ENCODE data around the gene FARS2.

The FARS2 gene

GRCh38 chr6:5759571-5759970, 498.3 kb downstream of the FARS2 start:
- H3K9me3 ChIP-seq (ENCODE audit: control insufficient read depth, low read length): peaks cover 10% of the 10 kb centered on the region
- H3K36me3 ChIP-seq (ENCODE audit: control insufficient read depth, insufficient read depth, low read length, severe bottlenecking): no peaks in the 10 kb centered on the region
- peaks cover 5% of the 10 kb centered on the region for H3K4me1 ChIP-seq (ENCODE audit: control insufficient read depth, insufficient read depth, low read length)
- H3K27me3 ChIP-seq (replicated peaks; ENCODE audit: control insufficient read depth, insufficient read depth, low read length): no peaks in the 10 kb centered on the region
- H3K4me3 ChIP-seq (ENCODE audit: low read length): no peak overlapping the region
- DNase-seq (ENCODE audit: low read depth): no peak
- H3K9ac ChIP-seq (ENCODE audit: low read length): no peak overlapping the region

GRCh38 chr6:5761370-5761769, 500.1 kb downstream of the FARS2 start:
- no peaks in the 10 kb centered on the region for H3K27me3 ChIP-seq (replicated peaks; ENCODE audit: control insufficient read depth, insufficient read depth, low read length)
- peaks cover 5% of the 10 kb centered on the region for H3K4me1 ChIP-seq (ENCODE audit: control insufficient read depth, insufficient read depth, low read length)
- H3K9me3 ChIP-seq (ENCODE audit: control insufficient read depth, low read length): no peaks in the 10 kb centered on the region
- no peak for DNase-seq (ENCODE audit: low read depth)
- no peak overlapping the region for H3K9ac ChIP-seq (ENCODE audit: low read length)
- no peaks in the 10 kb centered on the region for H3K36me3 ChIP-seq (ENCODE audit: control insufficient read depth, insufficient read depth, low read length, severe bottlenecking)
- no peak overlapping the region for H3K4me3 ChIP-seq (ENCODE audit: low read length)

- Histone ChIP-seq H3K4me3 (ENCODE audit: low read length) (no peak overlapping the region), H3K36me3 (ENCODE audit: control insufficient read depth, insufficient read depth, low read length, severe bottlenecking) (no peaks in the 10 kb centered on the region), H3K4me1 (ENCODE audit: control insufficient read depth, insufficient read depth, low read length) (peaks cover 5% of the 10 kb centered on the region), H3K9ac (ENCODE audit: low read length) (no peak overlapping the region), H3K9me3 (ENCODE audit: control insufficient read depth, low read length) (no peaks in the 10 kb centered on the region), H3K27me3 (replicated peaks; ENCODE audit: control insufficient read depth, insufficient read depth, low read length) (no peaks in the 10 kb centered on the region)
- no peak for DNase-seq (ENCODE audit: low read depth)
These were observed 501.3 kb downstream of the FARS2 start for GRCh38 chr6:5762561-5762968.

- Histone ChIP-seq H3K9ac (ENCODE audit: low read length) (no peak overlapping the region), H3K4me3 (ENCODE audit: low read length) (no peak overlapping the region), H3K36me3 (ENCODE audit: control insufficient read depth, insufficient read depth, low read length, severe bottlenecking) (no peaks in the 10 kb centered on the region), H3K4me1 (ENCODE audit: control insufficient read depth, insufficient read depth, low read length) (peaks cover 5% of the 10 kb centered on the region), H3K27me3 (replicated peaks; ENCODE audit: control insufficient read depth, insufficient read depth, low read length) (no peaks in the 10 kb centered on the region), H3K9me3 (ENCODE audit: control insufficient read depth, low read length) (no peaks in the 10 kb centered on the region)
- DNase-seq (ENCODE audit: low read depth): peak; percentile 2
These were observed 502.1 kb downstream of the FARS2 start for GRCh38 chr6:5763407-5763806.

- DNase-seq (ENCODE audit: low read depth): no peak
- Histone ChIP-seq H3K9ac (ENCODE audit: low read length) (no peak overlapping the region), H3K27me3 (replicated peaks; ENCODE audit: control insufficient read depth, insufficient read depth, low read length) (no peaks in the 10 kb centered on the region), H3K36me3 (ENCODE audit: control insufficient read depth, insufficient read depth, low read length, severe bottlenecking) (no peaks in the 10 kb centered on the region), H3K4me1 (ENCODE audit: control insufficient read depth, insufficient read depth, low read length) (peaks cover 5% of the 10 kb centered on the region), H3K4me3 (ENCODE audit: low read length) (no peak overlapping the region), H3K9me3 (ENCODE audit: control insufficient read depth, low read length) (peaks cover under 1% of the 10 kb centered on the region)
These were observed 502.6 kb downstream of the FARS2 start for GRCh38 chr6:5763871-5764270.

- Histone ChIP-seq H3K4me3 (ENCODE audit: low read length) (no peak overlapping the region), H3K9ac (ENCODE audit: low read length) (no peak overlapping the region), H3K27me3 (replicated peaks; ENCODE audit: control insufficient read depth, insufficient read depth, low read length) (no peaks in the 10 kb centered on the region), H3K36me3 (ENCODE audit: control insufficient read depth, insufficient read depth, low read length, severe bottlenecking) (no peaks in the 10 kb centered on the region), H3K4me1 (ENCODE audit: control insufficient read depth, insufficient read depth, low read length) (peaks cover 5% of the 10 kb centered on the region), H3K9me3 (ENCODE audit: control insufficient read depth, low read length) (peaks cover 4% of the 10 kb centered on the region)
- peak; percentile 4 for DNase-seq (ENCODE audit: low read depth)
These were observed 503.2 kb downstream of the FARS2 start for GRCh38 chr6:5764401-5764955.

GRCh38 chr6:5765141-5765760, 503.9 kb downstream of the FARS2 start:
- Histone ChIP-seq H3K36me3 (ENCODE audit: control insufficient read depth, insufficient read depth, low read length, severe bottlenecking) (no peaks in the 10 kb centered on the region), H3K4me3 (ENCODE audit: low read length) (no peak overlapping the region), H3K4me1 (ENCODE audit: control insufficient read depth, insufficient read depth, low read length) (peaks cover 5% of the 10 kb centered on the region), H3K27me3 (replicated peaks; ENCODE audit: control insufficient read depth, insufficient read depth, low read length) (no peaks in the 10 kb centered on the region), H3K9me3 (ENCODE audit: control insufficient read depth, low read length) (peaks cover 4% of the 10 kb centered on the region), H3K9ac (ENCODE audit: low read length) (no peak overlapping the region)
- no peak for DNase-seq (ENCODE audit: low read depth)

- DNase-seq (ENCODE audit: low read depth): peak; percentile 5
- Histone ChIP-seq H3K9ac (ENCODE audit: low read length) (no peak overlapping the region), H3K9me3 (ENCODE audit: control insufficient read depth, low read length) (peaks cover 4% of the 10 kb centered on the region), H3K36me3 (ENCODE audit: control insufficient read depth, insufficient read depth, low read length, severe bottlenecking) (no peaks in the 10 kb centered on the region), H3K4me3 (ENCODE audit: low read length) (no peak overlapping the region), H3K4me1 (ENCODE audit: control insufficient read depth, insufficient read depth, low read length) (peaks cover 5% of the 10 kb centered on the region), H3K27me3 (replicated peaks; ENCODE audit: control insufficient read depth, insufficient read depth, low read length) (no peaks in the 10 kb centered on the region)
These were observed 504.9 kb downstream of the FARS2 start for GRCh38 chr6:5766260-5766659.

GRCh38 chr6:5767471-5767870, 506.2 kb downstream of the FARS2 start:
- H3K4me3 ChIP-seq (ENCODE audit: low read length): no peak overlapping the region
- H3K27me3 ChIP-seq (replicated peaks; ENCODE audit: control insufficient read depth, insufficient read depth, low read length): no peaks in the 10 kb centered on the region
- peaks cover 5% of the 10 kb centered on the region for H3K4me1 ChIP-seq (ENCODE audit: control insufficient read depth, insufficient read depth, low read length)
- H3K9me3 ChIP-seq (ENCODE audit: control insufficient read depth, low read length): peaks cover 4% of the 10 kb centered on the region
- H3K36me3 ChIP-seq (ENCODE audit: control insufficient read depth, insufficient read depth, low read length, severe bottlenecking): no peaks in the 10 kb centered on the region
- no peak overlapping the region for H3K9ac ChIP-seq (ENCODE audit: low read length)
- DNase-seq (ENCODE audit: low read depth): no peak

- no peaks in the 10 kb centered on the region for H3K27me3 ChIP-seq (replicated peaks; ENCODE audit: control insufficient read depth, insufficient read depth, low read length)
- H3K9me3 ChIP-seq (ENCODE audit: control insufficient read depth, low read length): peaks cover 4% of the 10 kb centered on the region
- no peak overlapping the region for H3K4me3 ChIP-seq (ENCODE audit: low read length)
- H3K4me1 ChIP-seq (ENCODE audit: control insufficient read depth, insufficient read depth, low read length): no peaks in the 10 kb centered on the region
- DNase-seq (ENCODE audit: low read depth): no peak
- no peak overlapping the region for H3K9ac ChIP-seq (ENCODE audit: low read length)
- H3K36me3 ChIP-seq (ENCODE audit: control insufficient read depth, insufficient read depth, low read length, severe bottlenecking): peaks cover 7% of the 10 kb centered on the region
These were observed 509.9 kb downstream of the FARS2 start for GRCh38 chr6:5771211-5771610.

- no peaks in the 10 kb centered on the region for H3K27me3 ChIP-seq (replicated peaks; ENCODE audit: control insufficient read depth, insufficient read depth, low read length)
These were observed 510.6 kb downstream of the FARS2 start for GRCh38 chr6:5771759-5772390.

More at GRCh38 chr6:5771759-5772390, 510.6 kb downstream of the FARS2 start:
- Histone ChIP-seq H3K4me3 (ENCODE audit: low read length) (no peak overlapping the region), H3K36me3 (ENCODE audit: control insufficient read depth, insufficient read depth, low read length, severe bottlenecking) (peaks cover 7% of the 10 kb centered on the region), H3K9ac (ENCODE audit: low read length) (no peak overlapping the region), H3K9me3 (ENCODE audit: control insufficient read depth, low read length) (peaks cover 4% of the 10 kb centered on the region), H3K4me1 (ENCODE audit: control insufficient read depth, insufficient read depth, low read length) (no peaks in the 10 kb centered on the region)
- DNase-seq (ENCODE audit: low read depth): no peak
